Astrocyte of the cerebellum (primary cell): ENCODE measurements around the gene BBIP1.

Experiments
- DNase-seq: peaks from one replicate; pipeline ENCODE4 v3.0.0-alpha.2; 2011; ENCODE audit warnings: low read depth
- H3K4me3 ChIP-seq: 2 replicates; pipeline ENCODE4 v1.5.1; 2011; ENCODE audit warnings: mild to moderate bottlenecking, low read depth, low read length, moderate library complexity
- in situ Hi-C: cut with HindIII; loops from 2 replicates; pipeline ENCODE4 v1.10.0; 2017; ENCODE audit warnings: low sequenced_read_pairs
- TF ChIP-seq, protein P1 (sequence below): IDR thresholded peaks from 2 replicates; pipeline ENCODE4 v1.5.1; 2012; ENCODE audit warnings: low read length, low read depth, moderate library complexity, mild to moderate bottlenecking; ENCODE audit errors: missing control alignments

The BBIP1 gene

GRCh38 chr10:110947061-110947595 lies 28.1 kb upstream of the BBIP1 start:
- DNase-seq: no peak
- in situ Hi-C loops: no loop called here
- TF ChIP-seq, protein P1, sequence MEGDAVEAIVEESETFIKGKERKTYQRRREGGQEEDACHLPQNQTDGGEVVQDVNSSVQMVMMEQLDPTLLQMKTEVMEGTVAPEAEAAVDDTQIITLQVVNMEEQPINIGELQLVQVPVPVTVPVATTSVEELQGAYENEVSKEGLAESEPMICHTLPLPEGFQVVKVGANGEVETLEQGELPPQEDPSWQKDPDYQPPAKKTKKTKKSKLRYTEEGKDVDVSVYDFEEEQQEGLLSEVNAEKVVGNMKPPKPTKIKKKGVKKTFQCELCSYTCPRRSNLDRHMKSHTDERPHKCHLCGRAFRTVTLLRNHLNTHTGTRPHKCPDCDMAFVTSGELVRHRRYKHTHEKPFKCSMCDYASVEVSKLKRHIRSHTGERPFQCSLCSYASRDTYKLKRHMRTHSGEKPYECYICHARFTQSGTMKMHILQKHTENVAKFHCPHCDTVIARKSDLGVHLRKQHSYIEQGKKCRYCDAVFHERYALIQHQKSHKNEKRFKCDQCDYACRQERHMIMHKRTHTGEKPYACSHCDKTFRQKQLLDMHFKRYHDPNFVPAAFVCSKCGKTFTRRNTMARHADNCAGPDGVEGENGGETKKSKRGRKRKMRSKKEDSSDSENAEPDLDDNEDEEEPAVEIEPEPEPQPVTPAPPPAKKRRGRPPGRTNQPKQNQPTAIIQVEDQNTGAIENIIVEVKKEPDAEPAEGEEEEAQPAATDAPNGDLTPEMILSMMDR: no peak
- H3K4me3 ChIP-seq: no peak overlapping the region

DNA sequence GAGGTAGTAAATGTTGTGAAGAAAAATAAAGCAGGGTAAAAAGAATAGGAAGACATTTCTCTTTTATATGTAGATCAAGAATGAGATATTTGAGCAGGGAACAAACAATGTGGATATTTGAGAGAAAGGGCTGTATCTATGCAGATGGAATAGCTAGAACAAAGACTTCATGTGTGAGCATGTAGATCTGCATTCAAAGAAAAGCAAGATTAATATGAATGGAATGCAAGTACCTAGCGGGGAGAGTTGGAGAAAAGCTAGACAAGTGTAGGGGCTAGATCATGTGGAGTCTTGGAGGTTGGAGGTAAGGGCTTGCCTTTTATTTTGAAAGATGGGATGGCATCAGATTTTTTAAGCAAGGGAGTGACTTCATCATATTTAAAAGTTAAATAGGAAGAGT lies 27.5 kb upstream of the BBIP1 start:
- H3K4me3 ChIP-seq: no peak overlapping the region
- no peak for DNase-seq
- TF ChIP-seq, protein P1: no peak
- in situ Hi-C loops: no loop called here

DNA sequence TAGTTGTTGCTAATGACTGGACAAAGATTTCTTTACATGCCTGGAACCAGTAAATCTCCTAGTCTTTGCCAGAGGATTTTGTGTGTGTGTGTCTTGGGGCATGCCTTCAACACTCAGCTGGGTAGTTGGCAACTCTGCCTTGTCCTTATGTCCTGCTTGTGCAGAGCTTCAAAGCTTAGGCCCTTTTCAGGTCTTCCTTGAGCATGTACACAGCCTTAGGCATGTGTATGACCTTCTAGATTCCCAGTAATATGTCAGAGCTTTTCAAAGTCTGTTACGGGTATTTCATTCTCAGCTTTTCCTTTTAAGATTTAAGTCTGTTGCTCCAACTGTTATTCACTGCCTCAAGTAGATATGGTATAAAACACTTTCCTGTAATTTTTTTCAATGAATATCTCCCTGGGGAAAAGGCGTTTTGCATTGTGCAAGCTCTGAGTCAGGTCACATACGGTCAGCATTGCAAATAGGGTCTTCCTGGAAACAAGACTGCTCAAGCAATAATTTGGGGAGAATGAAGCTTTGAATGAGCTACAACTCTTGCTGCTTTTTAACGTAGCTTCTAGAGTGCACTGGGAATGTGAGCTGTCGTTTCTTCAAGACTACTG lies 25.9 kb upstream of the BBIP1 start:
- TF ChIP-seq, protein P1: no peak
- H3K4me3 ChIP-seq: no peak overlapping the region
- no peak for DNase-seq

GRCh38 chr10:110939419-110939818 lies 20.4 kb upstream of the BBIP1 start:
- in situ Hi-C loops: no loop called here
- no peak for DNase-seq
- no peak overlapping the region for H3K4me3 ChIP-seq
- TF ChIP-seq, protein P1: no peak

More for the DNA sequence above, 25.9 kb upstream of the BBIP1 start:
- in situ Hi-C loops: no loop called here

GRCh38 chr10:110936757-110937156 lies 17.8 kb upstream of the BBIP1 start:
- no peak for DNase-seq
- in situ Hi-C loops: no loop called here
- H3K4me3 ChIP-seq: no peak overlapping the region
- TF ChIP-seq, protein P1: no peak

- TF ChIP-seq, protein P1: no peak
- no peak for DNase-seq
- no peak overlapping the region for H3K4me3 ChIP-seq
- in situ Hi-C loops: no loop called here
Measured at GRCh38 chr10:110932505-110933180, 13.7 kb upstream of the BBIP1 start.
